ENCODE results near the gene LRIT3. TPM values are rescaled to one million over a fixed set of nuclear protein-coding genes. Genes with fewer than 3 reads are reported as not detected.

LRIT3 gene
- total and polyA plus RNA-seq, 4 donors: 0.03 to 0.08 (median 0.07) TPM; not detected in 1

- no peak for DNase-seq (ENCODE audit: low spot score)
- TF ChIP-seq RAD21 (IDR thresholded peaks at IDR 0.05) (peak; percentile 77 to 83), RXRA (IDR thresholded peaks at IDR 0.05) (no peak), CTCF (IDR thresholded peaks at IDR 0.05; ENCODE audit: low read depth, low read length, missing input control) (peak; percentile 50)
- Histone ChIP-seq H3K27ac (ENCODE audit: low read depth in 1 of 2, low read length in 2 of 2) (no peak overlapping the region), H3K9me3 (ENCODE audit: control insufficient read depth in 4 of 4, low read length in 3 of 4) (no peaks in the 10 kb centered on the region), H3K4me3 (ENCODE audit: low read depth in 1 of 3, low read length in 3 of 3) (no peak overlapping the region), H3K9ac (ENCODE audit: low read depth in 1 of 2, low read length in 2 of 2) (no peak overlapping the region), H3K4me1 (ENCODE audit: control insufficient read depth in 4 of 4, insufficient read depth in 4 of 4, low read length in 3 of 4) (peaks cover 0 to 4% (median 0%) of the 10 kb centered on the region in 4 donors), H3K36me3 (ENCODE audit: control insufficient read depth in 4 of 4, insufficient read depth in 3 of 4, low read depth in 1 of 4, low read length in 3 of 4) (peaks cover 2 to 26% (median 9%) of the 10 kb centered on the region in 4 donors), H3K27me3 (ENCODE audit: control insufficient read depth in 4 of 4, insufficient read depth in 4 of 4, low read length in 3 of 4) (no peaks in the 10 kb centered on the region)
Measured at GRCh38 chr4:109826719-109827118, 21.2 kb upstream of the LRIT3 start.

GRCh38 chr4:109827672-109828071 is 20.2 kb upstream of the LRIT3 start, which contains the start of gene RRH:
RRH (plus strand) TSS chr4:109827972; CDS start chr4:109828028, 56 bp downstream.
- Histone ChIP-seq H3K36me3 (ENCODE audit: control insufficient read depth in 4 of 4, insufficient read depth in 3 of 4, low read depth in 1 of 4, low read length in 3 of 4) (peaks cover 2 to 21% (median 8%) of the 10 kb centered on the region in 4 donors), H3K9ac (ENCODE audit: low read depth in 1 of 2, low read length in 2 of 2) (no peak within 1 kb of the TSS), H3K27me3 (ENCODE audit: control insufficient read depth in 4 of 4, insufficient read depth in 4 of 4, low read length in 3 of 4) (no peaks in the 10 kb centered on the region), H3K4me1 (ENCODE audit: control insufficient read depth in 4 of 4, insufficient read depth in 4 of 4, low read length in 3 of 4) (peaks cover 0 to 4% (median 0%) of the 10 kb centered on the region in 4 donors), H3K27ac (ENCODE audit: low read depth in 1 of 2, low read length in 2 of 2) (no peak within 1 kb of the TSS), H3K4me3 (ENCODE audit: low read depth in 1 of 3, low read length in 3 of 3) (no peak within 1 kb of the TSS), H3K9me3 (ENCODE audit: control insufficient read depth in 4 of 4, low read length in 3 of 4) (no peaks in the 10 kb centered on the region)
- WGBS: 99% methylated on average over 2 of the region's 2 CpGs
- DNase-seq (ENCODE audit: low spot score): no peak
- TF ChIP-seq FOXA2 (IDR thresholded peaks at IDR 0.05): no peak
- TF ChIP-seq YY1 (IDR thresholded peaks at IDR 0.05): no peak
- TF ChIP-seq GABPA (IDR thresholded peaks at IDR 0.05 in 1 of 2, conservative IDR thresholded peaks at IDR 0.05 in 1 of 2): no peak
- TF ChIP-seq SP1 (IDR thresholded peaks at IDR 0.05): no peak
- TF ChIP-seq HNF4A (conservative IDR thresholded peaks at IDR 0.05): no peak
- no peak for TF ChIP-seq EGR1 (IDR thresholded peaks at IDR 0.05; ENCODE audit: low read depth in 2 of 2)
- no peak for TF ChIP-seq CTCF (IDR thresholded peaks at IDR 0.05; ENCODE audit: low read depth, low read length, missing input control)
- TF ChIP-seq MAX (IDR thresholded peaks at IDR 0.05): no peak
- TF ChIP-seq NR2F2 (IDR thresholded peaks at IDR 0.05): no peak

- Histone ChIP-seq H3K36me3 (ENCODE audit: control insufficient read depth in 4 of 4, insufficient read depth in 3 of 4, low read depth in 1 of 4, low read length in 3 of 4) (no peaks in the 10 kb centered on the region), H3K27me3 (ENCODE audit: control insufficient read depth in 4 of 4, insufficient read depth in 4 of 4, low read length in 3 of 4) (no peaks in the 10 kb centered on the region), H3K9ac (ENCODE audit: low read depth in 1 of 2, low read length in 2 of 2) (no peak overlapping the region), H3K27ac (ENCODE audit: low read depth in 1 of 2, low read length in 2 of 2) (no peak overlapping the region), H3K9me3 (ENCODE audit: control insufficient read depth in 4 of 4, low read length in 3 of 4) (no peaks in the 10 kb centered on the region), H3K4me3 (ENCODE audit: low read depth in 1 of 3, low read length in 3 of 3) (no peak overlapping the region), H3K4me1 (ENCODE audit: control insufficient read depth in 4 of 4, insufficient read depth in 4 of 4, low read length in 3 of 4) (peaks cover 0 to under 1% (median 0%) of the 10 kb centered on the region in 4 donors)
- 90% methylated on average over 4 of the region's 4 CpGs for WGBS
- no peak for TF ChIP-seq JUND (IDR thresholded peaks at IDR 0.05)
- no peak for TF ChIP-seq FOXA1 (IDR thresholded peaks at IDR 0.05)
- TF ChIP-seq ZBTB33 (IDR thresholded peaks at IDR 0.05): no peak
- no peak for TF ChIP-seq TAF1 (conservative IDR thresholded peaks at IDR 0.05)
- TF ChIP-seq SP1 (IDR thresholded peaks at IDR 0.05): no peak
- TF ChIP-seq EGR1 (IDR thresholded peaks at IDR 0.05; ENCODE audit: low read depth in 2 of 2): no peak
- TF ChIP-seq ATF3 (IDR thresholded peaks at IDR 0.05): no peak
- TF ChIP-seq RAD21 (IDR thresholded peaks at IDR 0.05): no peak
- no peak for DNase-seq (ENCODE audit: low spot score)
Measured at GRCh38 chr4:109833756-109834155, 14.2 kb upstream of the LRIT3 start.

All from liver (tissue), 9 donors.